ENCODE measurements around the gene SLC9A9.

- TF ChIP-seq POLR2A (IDR thresholded peaks at IDR 0.05) (no peak), CTCF (IDR thresholded peaks at IDR 0.05 in 8 of 11, conservative IDR thresholded peaks at IDR 0.05 in 3 of 11) (no peak)
Measured at GRCh38 chr3:143810953-143811265, 37.4 kb downstream of the SLC9A9 start.
